ENCODE data around the gene GCN1.

- TF ChIP-seq CTCF (conservative IDR thresholded peaks at IDR 0.05; ENCODE audit: low read length) (no peak), EZH2phosphoT487 (IDR thresholded peaks at IDR 0.05; ENCODE audit: borderline replicate concordance, low read depth, low read length) (no peak)
These were observed 22.5 kb downstream of the GCN1 start for GRCh38 chr12:120172053-120172452.

Data from OCI-LY7 (cell line).